IPS-18c (cell line): ENCODE measurements around the gene TMED9.

ENCODE experiments used
- H3K4me3 ChIP-seq: 2 replicates; pipeline ENCODE4 v1.7.0; 2013; ENCODE audit warnings: low read depth, mild to moderate bottlenecking, low read length, moderate library complexity; ENCODE audit not compliant: insufficient read depth
- H3K9me3 ChIP-seq: one replicate; pipeline ENCODE4 v1.6.1; 2013; ENCODE audit warnings: mild to moderate bottlenecking, low read length, moderate library complexity; ENCODE audit not compliant: control insufficient read depth, insufficient read depth

TMED9 gene

DNA sequence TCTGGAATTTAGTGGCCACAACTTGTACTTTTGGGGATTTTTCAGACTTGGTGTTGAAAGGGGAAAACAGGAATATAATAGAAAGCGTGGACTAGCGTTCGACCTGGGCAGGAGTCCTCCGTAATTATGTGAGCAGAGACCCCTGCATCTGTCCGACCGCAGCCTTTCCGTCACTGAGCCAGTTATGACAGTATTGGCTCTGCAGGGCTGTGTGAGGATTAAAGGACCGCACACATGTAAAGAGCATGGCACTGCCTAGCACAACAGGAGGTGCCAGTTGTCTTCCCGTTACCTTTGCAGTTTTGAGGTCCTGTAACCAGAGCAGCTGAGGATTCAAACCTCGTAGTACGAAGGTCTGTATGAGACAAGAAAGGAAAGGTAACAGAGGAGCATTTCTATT lies 9.1 kb downstream of the TMED9 start:
- H3K9me3 ChIP-seq, result peaks cover 2% of the 10 kb centered on the region
- peak overlapping the region; percentile 93; the same call in 1 of the 2 replicates for H3K4me3 ChIP-seq

DNA sequence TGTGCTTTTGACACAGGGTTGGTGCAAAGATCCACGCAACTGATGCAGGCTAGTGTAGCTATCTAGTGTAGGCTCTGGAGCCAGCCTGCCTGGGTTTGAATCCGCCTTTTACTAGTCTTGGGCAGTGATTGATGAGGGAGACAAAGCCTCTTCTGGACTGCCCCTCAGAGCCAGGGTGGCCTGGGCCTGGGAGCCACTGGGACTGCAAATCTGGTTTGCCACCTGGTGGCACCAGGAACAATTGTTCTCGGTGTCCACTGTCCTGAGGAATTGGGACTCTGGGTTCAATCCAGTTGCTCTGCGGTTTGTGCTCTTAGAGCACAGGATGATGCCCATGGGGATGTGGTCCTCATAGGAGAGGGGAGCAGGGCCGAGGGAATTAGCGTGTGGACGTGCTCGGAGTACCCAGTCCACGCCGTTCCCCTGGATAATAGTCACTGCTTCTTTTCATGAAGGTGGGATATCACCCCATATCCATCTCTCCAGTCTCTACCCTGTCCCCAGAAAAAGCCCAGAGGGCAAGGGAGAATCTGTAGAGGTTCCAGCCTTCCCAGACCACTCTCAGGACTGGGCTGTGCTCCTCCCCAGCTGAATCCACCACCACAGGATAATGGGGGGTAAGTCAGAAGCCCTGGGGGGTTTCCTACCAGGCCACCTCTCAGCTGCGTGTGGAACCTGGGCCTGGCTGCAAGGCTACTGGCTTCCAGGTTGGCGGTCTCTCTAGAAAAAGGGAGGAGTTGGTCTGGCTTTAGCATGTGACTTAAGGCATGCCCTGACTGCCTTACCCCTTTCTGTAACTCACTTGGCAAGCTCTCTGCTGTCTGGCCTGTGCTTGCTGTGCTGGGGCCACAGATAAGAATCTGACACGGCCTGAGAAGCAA lies 9.8 kb downstream of the TMED9 start:
- no peak overlapping the region for H3K4me3 ChIP-seq

DNA sequence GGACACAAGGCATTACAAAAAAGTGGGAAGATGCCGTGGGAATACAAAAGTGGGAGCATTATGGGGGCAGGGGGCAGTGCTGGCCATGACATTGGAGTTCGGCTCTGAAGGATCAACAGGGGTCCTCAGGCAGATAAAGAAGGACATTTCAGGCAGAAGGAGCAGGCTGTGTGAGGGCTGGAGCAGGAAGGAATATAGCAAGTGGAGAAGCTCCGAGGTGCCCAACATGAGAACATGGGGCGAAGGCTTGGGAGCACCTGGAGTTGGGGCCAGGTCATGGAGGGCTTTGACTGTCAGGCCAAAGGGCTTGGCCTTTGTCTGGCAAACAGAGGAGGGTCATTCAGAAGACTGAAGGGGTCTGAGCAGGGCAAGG lies 10.4 kb downstream of the TMED9 start:
- H3K9me3 ChIP-seq, result peaks cover 2% of the 10 kb centered on the region
- H3K4me3 ChIP-seq, result no peak overlapping the region

More for the DNA sequence above, 9.8 kb downstream of the TMED9 start:
- H3K9me3 ChIP-seq, result peaks cover 2% of the 10 kb centered on the region

DNA sequence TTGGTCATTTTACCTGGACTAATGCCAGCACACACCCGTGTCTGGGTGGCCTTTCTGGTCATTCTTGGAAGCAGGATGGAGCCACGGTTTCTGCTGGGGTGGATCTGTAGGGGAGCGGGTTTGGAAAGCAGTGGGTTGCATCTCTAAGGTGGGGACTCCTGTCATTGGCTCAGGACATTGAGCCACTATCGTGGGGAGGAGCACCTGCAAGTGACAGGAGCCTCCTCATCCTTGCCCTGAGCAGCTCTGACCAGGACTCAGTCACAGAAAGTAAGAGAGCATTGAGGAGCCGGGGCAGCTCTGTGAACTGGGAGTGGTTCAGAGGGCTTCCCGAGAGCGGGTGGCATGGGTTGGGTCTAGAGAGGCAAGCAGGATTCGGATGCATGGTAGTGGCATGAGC lies 11.6 kb downstream of the TMED9 start:
- Histone ChIP-seq H3K9me3 (no peaks in the 10 kb centered on the region), H3K4me3 (no peak overlapping the region)

DNA sequence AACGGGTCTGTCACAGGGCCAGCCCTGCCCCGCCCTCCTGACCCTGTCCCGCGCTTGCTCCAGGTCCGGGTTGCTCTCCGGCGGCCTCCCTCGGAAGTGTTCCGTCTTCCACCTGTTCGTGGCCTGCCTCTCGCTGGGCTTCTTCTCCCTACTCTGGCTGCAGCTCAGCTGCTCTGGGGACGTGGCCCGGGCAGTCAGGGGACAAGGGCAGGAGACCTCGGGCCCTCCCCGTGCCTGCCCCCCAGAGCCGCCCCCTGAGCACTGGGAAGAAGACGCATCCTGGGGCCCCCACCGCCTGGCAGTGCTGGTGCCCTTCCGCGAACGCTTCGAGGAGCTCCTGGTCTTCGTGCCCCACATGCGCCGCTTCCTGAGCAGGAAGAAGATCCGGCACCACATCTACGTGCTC lies 12.1 kb downstream of the TMED9 start:
- no peak overlapping the region for H3K4me3 ChIP-seq
- no peaks in the 10 kb centered on the region for H3K9me3 ChIP-seq

DNA sequence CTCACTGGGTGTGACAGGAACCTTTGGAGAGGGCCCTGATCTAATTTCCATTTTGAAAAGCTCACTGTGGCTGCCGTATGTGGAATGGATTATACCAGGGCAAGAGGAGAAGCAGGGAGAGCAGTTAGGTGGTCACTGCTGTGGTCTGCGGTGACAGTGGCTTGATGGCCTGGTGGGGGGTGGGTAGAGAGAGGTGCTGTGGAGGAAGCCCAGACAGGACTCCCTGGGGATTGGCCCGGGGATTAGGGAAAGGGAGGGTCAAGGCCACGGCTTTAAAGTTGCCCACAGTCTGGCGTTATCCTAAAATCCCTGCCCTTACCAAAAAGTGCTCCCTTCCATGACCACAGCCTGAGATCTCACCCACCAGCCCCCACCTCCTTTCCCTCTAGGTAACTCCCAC lies 12.7 kb downstream of the TMED9 start:
- H3K9me3 ChIP-seq, result no peaks in the 10 kb centered on the region
- H3K4me3 ChIP-seq, result no peak overlapping the region

DNA sequence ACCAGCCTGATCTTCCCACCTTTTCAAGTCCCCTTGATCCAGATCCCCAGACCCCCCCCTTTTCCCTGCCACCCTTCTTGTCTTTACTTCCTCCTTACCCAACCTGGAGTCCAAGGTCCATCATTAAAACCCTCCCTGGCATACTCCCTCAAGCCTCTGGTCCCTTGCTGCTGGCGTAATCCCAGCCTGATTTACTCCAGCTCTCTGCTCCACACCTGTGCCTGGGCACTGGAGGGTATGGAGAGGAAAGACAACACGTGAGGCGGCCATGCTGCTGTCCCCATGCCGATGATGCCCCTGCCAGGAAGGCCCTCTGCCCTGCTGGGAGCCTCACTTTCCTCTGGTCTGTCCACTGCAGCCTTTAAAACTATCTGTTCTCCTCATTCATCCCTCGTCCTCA lies 13.1 kb downstream of the TMED9 start:
- no peaks in the 10 kb centered on the region for H3K9me3 ChIP-seq
- H3K4me3 ChIP-seq, result no peak overlapping the region

DNA sequence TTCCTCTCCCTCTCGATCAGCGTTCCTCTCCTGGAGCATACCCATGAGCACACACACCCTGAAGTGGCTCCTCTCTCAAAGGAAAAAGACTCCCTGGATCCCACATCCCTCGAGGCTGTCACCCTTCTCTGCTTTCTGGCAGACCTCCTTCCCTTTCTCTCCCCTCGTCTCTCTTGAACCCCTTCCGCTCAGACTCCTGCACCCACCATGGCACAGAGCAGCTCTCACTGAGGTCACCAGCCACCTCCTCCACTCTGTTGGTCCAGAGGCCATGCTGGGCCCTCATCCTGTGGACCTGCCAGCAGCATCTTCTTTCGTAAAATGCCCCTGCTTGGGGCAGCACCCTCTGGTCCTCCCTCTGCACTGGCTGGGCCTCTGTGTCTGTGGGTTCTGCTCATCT lies 13.7 kb downstream of the TMED9 start:
- H3K4me3 ChIP-seq, result no peak overlapping the region
- H3K9me3 ChIP-seq, result no peaks in the 10 kb centered on the region

DNA sequence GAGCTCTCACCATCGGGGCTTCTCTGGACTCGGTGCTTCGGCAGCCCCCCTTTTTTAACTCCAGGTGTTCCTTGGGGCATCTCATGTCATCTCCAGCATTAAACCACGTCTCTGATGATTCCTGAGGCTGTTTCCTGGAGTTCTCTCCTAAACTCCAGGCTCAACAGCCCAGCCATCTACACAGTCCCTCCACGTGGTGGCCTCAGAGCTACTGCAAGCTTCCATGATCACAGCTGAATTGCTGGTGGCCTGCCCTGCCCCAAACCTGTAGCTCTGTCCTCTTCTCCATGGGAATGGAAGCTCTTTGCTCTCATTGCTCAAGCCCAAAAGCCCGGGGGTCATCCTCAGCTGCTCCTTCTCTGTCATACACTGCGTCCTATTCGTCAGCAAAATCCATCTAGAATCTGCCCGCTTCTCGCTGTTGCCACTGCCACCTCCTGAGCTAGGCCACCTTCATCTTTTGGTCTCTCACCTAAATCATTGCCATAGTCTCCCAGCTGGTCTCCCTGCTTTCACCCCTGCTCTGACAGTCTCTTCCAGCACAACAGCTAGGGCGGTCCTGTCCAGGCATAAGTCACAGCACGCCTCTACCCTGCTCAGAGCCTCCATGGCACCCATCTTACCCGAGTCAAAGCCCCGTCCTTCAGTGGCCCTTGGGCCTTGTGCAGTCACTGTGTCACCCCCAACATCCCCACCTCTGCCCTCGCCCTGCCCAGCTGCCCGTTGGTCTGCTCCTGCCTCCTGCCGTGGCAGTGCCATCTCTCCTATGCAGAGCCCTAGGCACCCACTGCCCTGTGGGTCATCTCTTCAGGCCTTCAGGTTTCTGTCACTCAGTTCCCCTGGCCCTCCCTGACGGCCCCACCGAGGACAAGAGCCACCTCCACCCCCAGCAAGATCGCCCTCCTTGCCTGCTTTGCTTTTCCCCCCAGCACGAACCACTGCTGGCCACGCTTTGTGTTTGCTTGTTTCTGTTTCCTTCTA lies 14.4 kb downstream of the TMED9 start:
- no peak overlapping the region; the same call in 1 of the 2 replicates for H3K4me3 ChIP-seq
- no peaks in the 10 kb centered on the region for H3K9me3 ChIP-seq

DNA sequence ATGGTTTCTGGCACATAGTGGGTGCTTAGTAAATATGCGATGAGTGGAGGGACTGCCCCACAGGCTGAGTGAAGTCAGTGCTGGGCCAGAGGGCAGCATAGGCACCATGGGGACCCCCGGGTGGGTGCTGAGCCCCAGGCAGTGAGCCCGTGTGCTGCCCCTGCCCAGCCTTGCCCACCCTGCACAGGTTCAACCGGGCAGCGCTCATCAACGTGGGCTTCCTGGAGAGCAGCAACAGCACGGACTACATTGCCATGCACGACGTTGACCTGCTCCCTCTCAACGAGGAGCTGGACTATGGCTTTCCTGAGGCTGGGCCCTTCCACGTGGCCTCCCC lies 15.1 kb downstream of the TMED9 start:
- Histone ChIP-seq H3K9me3 (no peaks in the 10 kb centered on the region), H3K4me3 (no peak overlapping the region)

DNA sequence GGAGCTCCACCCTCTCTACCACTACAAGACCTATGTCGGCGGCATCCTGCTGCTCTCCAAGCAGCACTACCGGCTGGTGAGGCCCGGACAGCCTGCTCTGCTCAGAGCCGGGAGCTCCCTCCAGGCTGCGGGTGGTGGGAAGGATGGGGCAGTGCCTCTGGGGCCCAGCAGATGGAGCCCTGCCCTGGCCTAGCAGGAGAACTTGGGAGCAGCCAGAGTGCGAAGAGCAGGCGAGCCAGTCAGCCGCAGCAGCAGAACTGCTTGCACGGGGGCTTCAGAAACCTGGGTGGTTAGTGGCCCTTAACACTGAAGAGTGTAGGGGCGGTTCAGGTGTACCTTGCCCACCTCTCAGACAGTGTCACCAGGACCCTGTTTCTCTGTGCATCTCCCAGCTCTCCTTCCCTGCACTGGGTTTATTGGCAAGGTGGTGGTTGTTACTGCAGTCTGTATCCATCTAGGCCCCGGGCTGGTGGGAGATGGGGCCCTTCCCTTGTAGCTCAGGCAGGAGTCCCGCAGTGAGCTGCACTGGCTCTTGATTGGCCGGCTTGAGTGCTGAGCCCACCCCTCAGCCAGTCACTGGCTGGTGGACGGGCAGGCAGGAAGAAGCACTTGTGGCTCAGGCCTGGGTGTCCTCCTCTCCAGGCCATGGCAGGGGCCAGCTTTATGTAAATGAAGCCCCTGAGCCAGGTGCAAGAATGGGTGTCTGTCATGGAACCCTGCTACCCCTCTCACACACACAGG lies 15.6 kb downstream of the TMED9 start:
- no peak overlapping the region for H3K4me3 ChIP-seq
- H3K9me3 ChIP-seq, result no peaks in the 10 kb centered on the region

DNA sequence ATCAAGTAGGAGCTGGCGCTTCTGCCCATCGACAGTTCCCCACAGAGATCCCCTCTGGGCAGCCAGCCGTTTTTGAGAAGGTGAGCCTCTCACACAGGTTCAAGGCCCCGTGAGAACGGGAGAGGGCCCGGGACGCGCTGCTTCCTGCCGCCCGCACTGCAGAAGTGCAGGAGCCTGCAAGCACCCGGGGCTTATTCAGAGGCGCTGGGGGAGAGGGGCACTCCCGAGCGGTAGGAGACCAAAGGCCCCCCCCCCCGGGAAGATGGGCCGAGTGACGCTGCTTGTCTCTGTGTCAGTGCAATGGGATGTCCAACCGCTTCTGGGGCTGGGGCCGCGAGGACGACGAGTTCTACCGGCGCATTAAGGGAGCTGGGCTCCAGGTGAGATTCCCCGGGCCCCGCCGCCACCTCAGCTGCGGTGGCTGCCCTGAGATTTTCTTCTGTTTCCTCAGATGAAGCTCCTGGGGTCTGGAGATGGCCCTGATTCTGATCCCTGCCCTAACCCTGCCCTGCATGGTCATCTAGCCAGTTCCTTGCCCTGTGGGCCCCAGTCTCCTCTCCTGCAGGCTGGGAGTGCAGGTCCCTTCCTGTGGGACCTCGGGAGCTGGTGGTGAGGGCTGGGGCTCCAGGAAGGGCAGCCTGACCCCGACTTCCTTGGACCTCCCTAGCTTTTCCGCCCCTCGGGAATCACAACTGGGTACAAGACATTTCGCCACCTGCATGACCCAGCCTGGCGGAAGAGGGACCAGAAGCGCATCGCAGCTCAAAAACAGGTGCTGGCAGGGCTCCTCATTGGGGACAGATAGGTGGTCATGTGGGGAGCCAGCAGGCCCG lies 16.5 kb downstream of the TMED9 start:
- Histone ChIP-seq H3K4me3 (no peak overlapping the region), H3K9me3 (no peaks in the 10 kb centered on the region)

DNA sequence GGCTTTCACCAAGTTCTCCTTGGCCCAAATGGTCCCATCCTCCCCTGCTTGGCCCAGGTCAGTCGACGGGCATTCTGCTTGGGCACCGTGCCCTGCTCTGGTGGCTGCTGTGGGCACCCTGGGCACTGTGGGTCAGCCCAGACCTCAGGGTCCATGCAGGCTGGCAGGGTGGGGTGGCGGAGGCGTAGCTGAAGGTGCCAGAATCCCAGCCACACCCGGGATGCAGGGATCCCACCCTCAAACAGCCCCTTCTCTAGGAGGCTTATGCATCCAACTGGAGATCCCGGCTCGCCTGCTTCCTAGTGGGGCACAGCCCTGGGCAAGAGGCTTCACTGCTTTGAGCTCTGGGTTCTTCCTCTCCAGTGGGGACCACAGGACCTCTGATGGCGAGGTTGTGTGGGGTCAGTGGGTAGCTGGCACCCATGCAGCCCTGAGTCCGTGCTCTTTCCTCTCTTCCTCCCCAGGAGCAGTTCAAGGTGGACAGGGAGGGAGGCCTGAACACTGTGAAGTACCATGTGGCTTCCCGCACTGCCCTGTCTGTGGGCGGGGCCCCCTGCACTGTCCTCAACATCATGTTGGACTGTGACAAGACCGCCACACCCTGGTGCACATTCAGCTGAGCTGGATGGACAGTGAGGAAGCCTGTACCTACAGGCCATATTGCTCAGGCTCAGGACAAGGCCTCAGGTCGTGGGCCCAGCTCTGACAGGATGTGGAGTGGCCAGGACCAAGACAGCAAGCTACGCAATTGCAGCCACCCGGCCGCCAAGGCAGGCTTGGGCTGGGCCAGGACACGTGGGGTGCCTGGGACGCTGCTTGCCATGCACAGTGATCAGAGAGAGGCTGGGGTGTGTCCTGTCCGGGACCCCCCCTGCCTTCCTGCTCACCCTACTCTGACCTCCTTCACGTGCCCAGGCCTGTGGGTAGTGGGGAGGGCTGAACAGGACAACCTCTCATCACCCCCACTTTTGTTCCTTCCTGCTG lies 17.4 kb downstream of the TMED9 start:
- no peak overlapping the region for H3K4me3 ChIP-seq
- H3K9me3 ChIP-seq, result no peaks in the 10 kb centered on the region

DNA sequence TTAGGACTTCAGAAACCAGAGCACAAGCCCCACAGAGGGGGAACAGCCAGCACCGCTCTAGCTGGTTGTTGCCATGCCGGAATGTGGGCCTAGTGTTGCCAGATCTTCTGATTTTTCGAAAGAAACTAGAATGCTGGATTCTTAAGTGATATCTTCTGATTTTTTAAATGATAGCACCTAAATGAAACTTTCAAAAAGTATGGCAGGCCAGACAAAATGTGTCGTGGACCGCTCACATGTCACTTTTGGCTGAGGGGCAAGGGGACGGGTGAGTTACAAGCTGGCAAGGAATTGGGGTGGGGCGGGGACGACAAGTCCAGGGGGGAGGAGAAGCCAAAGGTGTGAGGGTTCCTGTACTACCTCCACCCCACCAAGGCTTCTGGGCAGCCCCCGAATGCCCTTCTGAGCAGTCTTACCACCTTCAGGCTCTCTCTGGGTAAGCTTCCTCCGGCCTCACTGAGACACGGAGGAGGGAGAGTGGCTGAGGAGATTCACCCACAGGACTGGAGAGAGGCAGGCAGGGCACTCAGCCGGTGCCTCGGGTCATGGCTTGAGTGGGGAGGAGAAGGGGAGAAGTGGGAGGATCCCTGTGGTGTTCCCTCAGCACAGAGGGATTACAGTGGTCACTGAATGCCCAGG lies 18.2 kb downstream of the TMED9 start:
- no peak overlapping the region for H3K4me3 ChIP-seq

DNA sequence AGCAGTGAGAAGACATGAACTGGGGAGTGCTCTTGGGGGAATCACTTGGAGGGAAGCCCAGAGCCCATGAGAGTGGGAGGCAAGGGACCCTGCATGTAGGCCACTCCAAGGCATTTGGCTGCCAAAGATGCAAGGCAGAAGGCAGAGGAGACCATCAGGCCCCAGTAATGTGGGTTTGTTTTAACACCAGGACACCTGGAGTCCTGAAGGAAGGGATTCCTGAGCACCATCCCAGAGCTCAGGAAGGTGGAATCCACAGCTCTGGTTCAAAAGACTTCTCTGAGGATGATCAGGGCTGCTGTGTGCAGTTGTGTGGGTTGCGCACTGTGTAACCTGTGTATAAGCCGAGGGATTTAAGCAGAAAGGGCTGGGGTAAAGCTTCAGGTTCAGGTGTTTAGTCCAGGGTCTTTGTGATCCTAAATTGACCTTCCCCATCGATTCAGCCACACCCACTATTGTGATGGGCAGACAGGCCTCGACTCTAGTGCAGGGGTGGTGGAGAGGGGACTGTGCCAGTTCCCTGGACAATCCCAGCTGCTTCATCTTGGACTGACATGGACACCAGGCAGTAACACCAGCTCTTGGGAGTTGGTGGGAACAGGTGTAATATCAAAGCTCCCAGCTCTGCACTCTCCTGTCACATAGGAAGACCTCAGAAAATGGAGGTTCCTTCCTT lies 18.9 kb downstream of the TMED9 start:
- H3K9me3 ChIP-seq, result no peaks in the 10 kb centered on the region
- H3K4me3 ChIP-seq, result no peak overlapping the region

More for the DNA sequence above, 18.2 kb downstream of the TMED9 start:
- no peaks in the 10 kb centered on the region for H3K9me3 ChIP-seq
